Thyroid gland (tissue), 4 donors: Measurements from ENCODE around the gene SERPINB7. TPM values are rescaled to one million over a fixed set of nuclear protein-coding genes. Genes with fewer than 3 reads are reported as not detected.

Experiments
- DNase-seq, 2 donors: peaks; one replicate each; pipeline ENCODE4 v3.0.0-alpha.2; 2019
- H3K27ac ChIP-seq, 3 donors: fragments of 200-600 bp; sonication (generic); 1 replicate in 2 of 3; 2 replicates in 1 of 3; pipeline ENCODE4 v1.5.1; 2016 to 2019; ENCODE audit warnings: mild to moderate bottlenecking in 1 of 3, moderate library complexity in 1 of 3
- H3K27me3 ChIP-seq: fragments of 200-600 bp; sonication (generic); one replicate; pipeline ENCODE4 v1.5.1; 2019
- H3K36me3 ChIP-seq, 2 donors: fragments of 200-600 bp; sonication (generic); one replicate each; pipeline ENCODE4 v1.5.1; 2016 to 2019
- H3K4me1 ChIP-seq, 2 donors: fragments of 200-600 bp; sonication (generic); one replicate each; pipeline ENCODE4 v1.5.1; 2017 to 2019
- H3K4me3 ChIP-seq, 3 donors: fragments of 200-600 bp; sonication (generic); replicated peaks in 1 of 3; 1 replicate in 2 of 3; 2 replicates in 1 of 3; pipeline ENCODE4 v1.5.1; 2016; ENCODE audit warnings: mild to moderate bottlenecking in 1 of 3
- H3K9me3 ChIP-seq: fragments of 200-600 bp; sonication (generic); one replicate; pipeline ENCODE4 v1.5.1; 2017
- CTCF ChIP-seq, 6 experiments: fragments of 200-600 bp in 3 of 6; fragments of 450-650 bp in 3 of 6; sonication (generic) in 3 of 6; IDR thresholded peaks; one replicate each; pipeline ENCODE4 v1.5.1; 2016 to 2019; ENCODE audit warnings: antibody characterized with exemption in 6 of 6, mild to moderate bottlenecking in 2 of 6, inconsistent platforms in 1 of 6, moderate library complexity in 1 of 6
- POLR2A ChIP-seq, 2 donors: fragments of 450-650 bp; IDR thresholded peaks; one replicate each; pipeline ENCODE4 v1.6.1; 2017; ENCODE audit warnings: antibody characterized with exemption in 2 of 2, mild to moderate bottlenecking in 2 of 2, moderate library complexity in 1 of 2
- WGBS, 2 donors: methylation state at CpG; one replicate each; pipeline ENCODE4 v1.1.5; 2017; 5-methylcytosine and 5-hydroxymethylcytosine counted together
- intact Hi-C: fragments of 100-400 bp; cut with DNase I; formaldehyde crosslinking; loops from one replicate; pipeline ENCODE4 v1.15.1; 2023
- total RNA-seq, 4 donors: library from RNA; depleted of rRNA; stranded (reverse); fragments of >200 nt; gene quantifications; one replicate each; pipeline ENCODE4 v1.2.3, GENCODE V29; 2016

The SERPINB7 gene
- total RNA-seq, 4 donors from 2014 or later: not detected

- H3K27ac ChIP-seq: no peak overlapping the region
- 75 to 85% methylated on average over 3 of the region's 3 CpGs for WGBS, 2 donors
- no peak overlapping the region for H3K4me3 ChIP-seq
- TF ChIP-seq CTCF (IDR thresholded peaks at IDR 0.05): no peak
- no peak for TF ChIP-seq POLR2A (IDR thresholded peaks at IDR 0.05)
- intact Hi-C loops: no loop called here
- no peaks in the 10 kb centered on the region for H3K27me3 ChIP-seq
- no peaks in the 10 kb centered on the region for H3K4me1 ChIP-seq
- no peaks in the 10 kb centered on the region for H3K9me3 ChIP-seq
- no peak for DNase-seq
- no peaks in the 10 kb centered on the region for H3K36me3 ChIP-seq
These were observed 1.7 kb upstream of the SERPINB7 start for GRCh38 chr18:63773551-63773950.

- intact Hi-C loops: no loop called here
- no peaks in the 10 kb centered on the region for H3K9me3 ChIP-seq
- no peaks in the 10 kb centered on the region for H3K27me3 ChIP-seq
- no peak for DNase-seq
- TF ChIP-seq POLR2A (IDR thresholded peaks at IDR 0.05): no peak
- TF ChIP-seq CTCF (IDR thresholded peaks at IDR 0.05): no peak
- no peak overlapping the region for H3K4me3 ChIP-seq
- H3K27ac ChIP-seq: no peak overlapping the region
- no peaks in the 10 kb centered on the region for H3K4me1 ChIP-seq
- WGBS, 2 donors: 41 to 45% methylated on average over 1 of the region's 1 CpG
- H3K36me3 ChIP-seq: no peaks in the 10 kb centered on the region
These were observed 707 bp upstream of the SERPINB7 start for GRCh38 chr18:63774511-63774910.

- intact Hi-C loops: no loop called here
These were observed 4.2 kb downstream of the SERPINB7 start for GRCh38 chr18:63779386-63779785.

GRCh38 chr18:63783394-63783793 is 8.2 kb downstream of the SERPINB7 start:
- no peaks in the 10 kb centered on the region for H3K9me3 ChIP-seq
- H3K36me3 ChIP-seq: no peaks in the 10 kb centered on the region
- intact Hi-C loops: no loop called here
- no peak for DNase-seq
- H3K4me1 ChIP-seq: no peaks in the 10 kb centered on the region
- TF ChIP-seq CTCF (IDR thresholded peaks at IDR 0.05): no peak
- TF ChIP-seq POLR2A (IDR thresholded peaks at IDR 0.05): no peak
- H3K27me3 ChIP-seq: no peaks in the 10 kb centered on the region
- no peak overlapping the region for H3K27ac ChIP-seq
- WGBS, 2 donors: 67 to 78% methylated on average over 5 of the region's 5 CpGs
- no peak overlapping the region for H3K4me3 ChIP-seq

More at GRCh38 chr18:63779386-63779785, 4.2 kb downstream of the SERPINB7 start:
- DNase-seq: no peak
- Histone ChIP-seq H3K27me3 (no peaks in the 10 kb centered on the region), H3K4me1 (no peaks in the 10 kb centered on the region), H3K4me3 (no peak overlapping the region), H3K9me3 (no peaks in the 10 kb centered on the region), H3K27ac (no peak overlapping the region), H3K36me3 (no peaks in the 10 kb centered on the region)
- WGBS, 2 donors: 71 to 80% methylated on average over 1 of the region's 1 CpG
- no peak for TF ChIP-seq POLR2A (IDR thresholded peaks at IDR 0.05)
- TF ChIP-seq CTCF (IDR thresholded peaks at IDR 0.05): no peak

GRCh38 chr18:63784787-63785452 is 9.7 kb downstream of the SERPINB7 start:
- no peaks in the 10 kb centered on the region for H3K27me3 ChIP-seq
- no peaks in the 10 kb centered on the region for H3K4me1 ChIP-seq
- H3K27ac ChIP-seq: no peak overlapping the region
- DNase-seq: no peak
- no peaks in the 10 kb centered on the region for H3K36me3 ChIP-seq
- H3K9me3 ChIP-seq: no peaks in the 10 kb centered on the region
- intact Hi-C loops: no loop called here
- TF ChIP-seq POLR2A (IDR thresholded peaks at IDR 0.05) (no peak), CTCF (IDR thresholded peaks at IDR 0.05) (no peak)
- H3K4me3 ChIP-seq: no peak overlapping the region
- WGBS, 2 donors: 64 to 81% methylated on average over 4 of the region's 4 CpGs
